ENCODE results near the gene INPP5D. TPM values are rescaled to one million over a fixed set of nuclear protein-coding genes. Genes with fewer than 3 reads are reported as not detected.
A peak's percentile ranks its signal among the peaks of the same experiment; 100 is the strongest.

Gene INPP5D
- total RNA-seq, 2 donors from 2014 or later, result 6.5 to 7.1 TPM

GRCh38 chr2:233124421-233125080, 64.4 kb downstream of the INPP5D start:
- Histone ChIP-seq H3K36me3 (no peaks in the 10 kb centered on the region), H3K27me3 (no peaks in the 10 kb centered on the region), H3K9ac (ENCODE audit: low read depth in 2 of 2, low read length in 2 of 2) (no peak overlapping the region), H3K27ac (no peak overlapping the region), H3K9me3 (no peaks in the 10 kb centered on the region), H3K4me1 (no peaks in the 10 kb centered on the region), H3K4me3 (no peak overlapping the region)
- peak; percentile 24 for DNase-seq
- intact Hi-C loops (cut with DNase I), result no loop called here
- no peak for TF ChIP-seq CTCF (IDR thresholded peaks at IDR 0.05)

GRCh38 chr2:233125455-233126065, 65.4 kb downstream of the INPP5D start:
- intact Hi-C loops (cut with DNase I), result no loop called here
- H3K4me1 ChIP-seq, result no peaks in the 10 kb centered on the region
- H3K36me3 ChIP-seq, result no peaks in the 10 kb centered on the region
- no peak overlapping the region for H3K4me3 ChIP-seq
- H3K9ac ChIP-seq (ENCODE audit: low read depth in 2 of 2, low read length in 2 of 2), result no peak overlapping the region
- no peak overlapping the region for H3K27ac ChIP-seq
- no peaks in the 10 kb centered on the region for H3K27me3 ChIP-seq
- DNase-seq, result no peak
- no peaks in the 10 kb centered on the region for H3K9me3 ChIP-seq
- TF ChIP-seq CTCF (IDR thresholded peaks at IDR 0.05), result no peak

- H3K9me3 ChIP-seq, result no peaks in the 10 kb centered on the region
- H3K27ac ChIP-seq, result no peak overlapping the region
- no peak overlapping the region for H3K4me3 ChIP-seq
- H3K36me3 ChIP-seq, result no peaks in the 10 kb centered on the region
- no peak for DNase-seq
- no peak for TF ChIP-seq CTCF (IDR thresholded peaks at IDR 0.05)
- no peak overlapping the region for H3K9ac ChIP-seq (ENCODE audit: low read depth in 2 of 2, low read length in 2 of 2)
- no peaks in the 10 kb centered on the region for H3K4me1 ChIP-seq
- H3K27me3 ChIP-seq, result no peaks in the 10 kb centered on the region
- intact Hi-C loops (cut with DNase I), result no loop called here
These were observed 69.3 kb downstream of the INPP5D start for GRCh38 chr2:233129351-233129978.

- intact Hi-C loops (cut with DNase I), result no loop called here
- Histone ChIP-seq H3K4me1 (no peaks in the 10 kb centered on the region), H3K9me3 (no peaks in the 10 kb centered on the region), H3K4me3 (no peak overlapping the region), H3K36me3 (no peaks in the 10 kb centered on the region), H3K9ac (ENCODE audit: low read depth in 2 of 2, low read length in 2 of 2) (no peak overlapping the region), H3K27ac (no peak overlapping the region), H3K27me3 (no peaks in the 10 kb centered on the region)
- no peak for DNase-seq
- no peak for TF ChIP-seq CTCF (IDR thresholded peaks at IDR 0.05)
These were observed 69.9 kb downstream of the INPP5D start for GRCh38 chr2:233130024-233130423.

GRCh38 chr2:233130481-233131020, 70.4 kb downstream of the INPP5D start:
- Histone ChIP-seq H3K9ac (ENCODE audit: low read depth in 2 of 2, low read length in 2 of 2) (no peak overlapping the region), H3K4me3 (no peak overlapping the region), H3K27ac (no peak overlapping the region), H3K36me3 (no peaks in the 10 kb centered on the region), H3K9me3 (no peaks in the 10 kb centered on the region), H3K4me1 (no peaks in the 10 kb centered on the region), H3K27me3 (no peaks in the 10 kb centered on the region)
- no peak for DNase-seq
- intact Hi-C loops (cut with DNase I), result no loop called here
- TF ChIP-seq CTCF (IDR thresholded peaks at IDR 0.05), result no peak
